GM13977 (cell line): ENCODE results near the gene WARS2.

Experiments
- DNase-seq: peaks from one replicate; pipeline ENCODE4 v3.0.0; 2012; ENCODE audit warnings: low spot score
- in situ Hi-C: fragments of 300-500 bp; cut with MboI; formaldehyde crosslinking; loops from one replicate; pipeline ENCODE4 v1.12.0; 2022; ENCODE audit warnings: low sequenced_read_pairs, low pct_unique_long_range_greater_than_20kb, mixed read lengths, inconsistent platforms; ENCODE audit not compliant: unreplicated experiment
- TF ChIP-seq, protein P1 (sequence below): IDR thresholded peaks from 2 replicates; pipeline ENCODE4 v1.5.1; 2012; ENCODE audit warnings: mild to moderate bottlenecking, control low read depth; ENCODE audit not compliant: insufficient read depth; ENCODE audit errors: extremely low read depth, missing control alignments

The WARS2 gene

GRCh38 chr1:118995312-118996016 is 145.0 kb downstream of the WARS2 start:
- in situ Hi-C loops, result no loop called here
- DNase-seq, result no peak
- TF ChIP-seq, protein P1, sequence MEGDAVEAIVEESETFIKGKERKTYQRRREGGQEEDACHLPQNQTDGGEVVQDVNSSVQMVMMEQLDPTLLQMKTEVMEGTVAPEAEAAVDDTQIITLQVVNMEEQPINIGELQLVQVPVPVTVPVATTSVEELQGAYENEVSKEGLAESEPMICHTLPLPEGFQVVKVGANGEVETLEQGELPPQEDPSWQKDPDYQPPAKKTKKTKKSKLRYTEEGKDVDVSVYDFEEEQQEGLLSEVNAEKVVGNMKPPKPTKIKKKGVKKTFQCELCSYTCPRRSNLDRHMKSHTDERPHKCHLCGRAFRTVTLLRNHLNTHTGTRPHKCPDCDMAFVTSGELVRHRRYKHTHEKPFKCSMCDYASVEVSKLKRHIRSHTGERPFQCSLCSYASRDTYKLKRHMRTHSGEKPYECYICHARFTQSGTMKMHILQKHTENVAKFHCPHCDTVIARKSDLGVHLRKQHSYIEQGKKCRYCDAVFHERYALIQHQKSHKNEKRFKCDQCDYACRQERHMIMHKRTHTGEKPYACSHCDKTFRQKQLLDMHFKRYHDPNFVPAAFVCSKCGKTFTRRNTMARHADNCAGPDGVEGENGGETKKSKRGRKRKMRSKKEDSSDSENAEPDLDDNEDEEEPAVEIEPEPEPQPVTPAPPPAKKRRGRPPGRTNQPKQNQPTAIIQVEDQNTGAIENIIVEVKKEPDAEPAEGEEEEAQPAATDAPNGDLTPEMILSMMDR, result no peak

- TF ChIP-seq, protein P1, result no peak
- in situ Hi-C loops, result no loop called here
- no peak for DNase-seq
Measured at GRCh38 chr1:118993700-118994026, 146.8 kb downstream of the WARS2 start.

DNA sequence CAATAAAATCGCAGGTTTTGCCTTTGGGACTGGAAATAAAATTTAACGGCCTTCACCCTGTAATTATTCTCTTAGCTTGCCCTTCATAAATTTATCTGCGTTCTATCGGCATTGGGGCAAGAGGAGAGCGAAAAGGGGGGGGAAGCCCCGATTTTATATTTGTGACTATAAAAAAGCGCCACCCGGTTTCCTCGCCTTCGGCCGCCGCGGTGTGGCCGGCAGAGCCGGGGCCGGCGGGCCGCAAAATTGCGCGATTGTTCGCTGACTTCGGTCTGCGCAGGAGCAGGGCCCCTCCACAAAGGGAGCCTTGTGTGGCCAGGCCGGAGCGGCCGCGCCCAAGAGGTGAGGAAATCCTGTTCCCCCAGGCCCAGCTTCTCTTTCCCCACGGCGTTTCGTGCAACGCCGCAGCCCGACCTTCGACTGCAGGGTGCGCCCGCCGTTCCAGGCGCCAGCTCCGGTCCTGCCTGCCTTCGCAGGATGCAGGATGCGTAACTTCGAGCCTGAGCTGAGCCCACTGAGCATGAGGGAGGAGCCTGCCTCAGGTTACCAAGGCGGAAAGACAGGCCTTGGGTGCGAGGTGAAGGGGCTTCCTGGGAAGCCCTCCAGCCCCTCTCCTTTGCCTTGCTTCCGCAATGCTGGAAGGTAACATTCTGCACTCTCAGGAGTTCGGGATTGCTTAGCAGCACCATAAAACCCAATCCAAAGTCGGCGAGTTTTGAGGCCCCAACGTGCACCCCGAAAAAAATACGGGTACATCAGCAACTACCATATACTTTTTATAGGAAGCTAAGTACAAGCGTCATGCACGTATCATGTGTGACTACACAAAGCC is 147.4 kb downstream of the WARS2 start:
- in situ Hi-C loops, result no loop called here
- TF ChIP-seq, protein P1, result no peak
- no peak for DNase-seq

GRCh38 chr1:118992237-118992825 is 148.1 kb downstream of the WARS2 start:
- DNase-seq, result no peak
- in situ Hi-C loops, result no loop called here
- TF ChIP-seq, protein P1, result no peak

DNA sequence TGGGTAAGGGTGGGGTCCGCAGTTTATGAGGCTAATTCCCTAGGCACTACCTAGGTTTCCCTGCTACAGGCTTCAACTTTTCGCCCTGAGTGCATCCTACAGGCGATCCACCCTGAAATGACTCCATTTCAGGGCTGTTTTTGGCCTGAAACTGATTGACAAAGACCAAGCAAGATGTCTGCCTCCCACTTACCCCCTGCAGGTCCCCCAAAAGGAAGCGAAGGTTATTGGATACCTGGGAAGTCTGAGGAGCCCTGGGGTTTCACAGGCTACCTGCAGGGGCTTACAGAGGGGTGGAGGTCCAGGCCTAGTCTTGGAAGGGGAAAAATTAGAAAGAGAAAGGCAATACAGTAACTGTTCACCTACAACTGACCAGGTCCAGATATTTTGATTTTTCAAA is 149.0 kb downstream of the WARS2 start:
- DNase-seq, result no peak
- in situ Hi-C loops, result no loop called here
- TF ChIP-seq, protein P1, result no peak

GRCh38 chr1:118990513-118991152 is 149.8 kb downstream of the WARS2 start:
- TF ChIP-seq, protein P1, result no peak
- in situ Hi-C loops, result no loop called here
- DNase-seq, result no peak
